WTC11 (cell line): ENCODE results near the gene ENTPD6. TPM values are rescaled to one million over a fixed set of nuclear protein-coding genes. Genes with fewer than 3 reads are reported as not detected.

Experiments
- ATAC-seq: fragments of 200-7000 bp; cut with Tn5 transposase; 2 replicates; pipeline ENCODE4 v1.10.0; 2021; ENCODE audit warnings: mild to moderate bottlenecking, moderate library complexity
- CTCF ChIA-PET: fragments of 300-600 bp; sonication (Branson Sonifier 250); formaldehyde crosslinking; loops from one replicate; lab custom pipeline; 2021; ENCODE audit warnings: antibody characterized with exemption; lab: Charles Lee
- POLR2A ChIA-PET: fragments of 350-600 bp; sonication (Branson Sonifier 250); formaldehyde crosslinking; loops from one replicate; lab custom pipeline; 2021; ENCODE audit warnings: antibody characterized with exemption; lab: Charles Lee
- DNase-seq: peaks from one replicate; pipeline ENCODE4 v3.0.0; 2021; ENCODE audit warnings: low spot score
- H3K27ac Mint-ChIP-seq: 2 replicates; pipeline ENCODE4 v1.8.0; 2021; ENCODE audit warnings: mixed read lengths
- H3K27me3 Mint-ChIP-seq: 2 replicates; pipeline ENCODE4 v1.8.0; 2021; ENCODE audit warnings: low read depth, mild to moderate bottlenecking, moderate library complexity, mixed read lengths
- H3K36me3 Mint-ChIP-seq: 2 replicates; pipeline ENCODE4 v1.8.0; 2021; ENCODE audit warnings: mixed read lengths
- H3K4me1 Mint-ChIP-seq: 2 replicates; pipeline ENCODE4 v1.8.0; 2022; ENCODE audit warnings: mixed read lengths
- H3K4me3 Mint-ChIP-seq: 2 replicates; pipeline ENCODE4 v1.8.0; 2021; ENCODE audit warnings: mild to moderate bottlenecking, moderate library complexity, mixed read lengths
- H3K9me3 Mint-ChIP-seq: 2 replicates; pipeline ENCODE4 v1.8.0; 2021; ENCODE audit warnings: mixed read lengths
- ELF4 ChIP-seq: sonication (generic); formaldehyde crosslinking; IDR thresholded peaks from 2 replicates; pipeline ENCODE4 v1.8.1; 2022; ENCODE audit warnings: low read depth, mild to moderate bottlenecking, moderate library complexity, missing genetic modification reagents
- EMX1 ChIP-seq: fragments of 250-450 bp; sonication (Bioruptor Pico); IDR thresholded peaks from 2 replicates; pipeline ENCODE4 v1.8.0; 2021; ENCODE audit warnings: mild to moderate bottlenecking
- FOXP1 ChIP-seq: sonication (generic); formaldehyde crosslinking; IDR thresholded peaks from 2 replicates; pipeline ENCODE4 v1.8.0; 2022; ENCODE audit warnings: missing genetic modification reagents, mild to moderate bottlenecking, moderate library complexity, borderline replicate concordance
- GTF2I ChIP-seq: fragments of 250-450 bp; sonication (Bioruptor Pico); conservative IDR thresholded peaks from 2 replicates; pipeline ENCODE4 v1.4.0; 2021; ENCODE audit warnings: mild to moderate bottlenecking
- KAT7 ChIP-seq: sonication (generic); formaldehyde crosslinking; IDR thresholded peaks from 2 replicates; pipeline ENCODE4 v1.8.1; 2023; ENCODE audit warnings: missing genetic modification reagents, mild to moderate bottlenecking, borderline replicate concordance
- NR3C1 ChIP-seq: sonication (generic); formaldehyde crosslinking; conservative IDR thresholded peaks from 2 replicates; pipeline ENCODE4 v1.8.1; 2023; ENCODE audit warnings: low read depth, mild to moderate bottlenecking, missing genetic modification reagents
- ZNF219 ChIP-seq: sonication (generic); formaldehyde crosslinking; IDR thresholded peaks from 2 replicates; pipeline ENCODE4 v1.8.0; 2023; ENCODE audit warnings: missing genetic modification reagents, mild to moderate bottlenecking, borderline replicate concordance
- total RNA-seq: library from RNA; stranded (reverse); gene quantifications from 3 replicates; pipeline ENCODE4 v1.2.3, GENCODE V29; 2021
- TF ChIP-seq, protein P1 (sequence below): sonication (generic); formaldehyde crosslinking; conservative IDR thresholded peaks from 2 replicates; pipeline ENCODE4 v1.8.1; 2023; ENCODE audit warnings: mild to moderate bottlenecking, low read depth, missing genetic modification reagents, moderate library complexity
- TF ChIP-seq, protein P2 (sequence below): sonication (generic); formaldehyde crosslinking; IDR thresholded peaks from 2 replicates; pipeline ENCODE4 v1.8.0; 2023; ENCODE audit warnings: mild to moderate bottlenecking, missing genetic modification reagents
- TF ChIP-seq, protein P3 (sequence below): sonication (generic); formaldehyde crosslinking; IDR thresholded peaks from 2 replicates; pipeline ENCODE4 v1.8.0; 2023; ENCODE audit warnings: missing genetic modification reagents, mild to moderate bottlenecking, borderline replicate concordance
- TF ChIP-seq, protein P4 (sequence below): sonication (generic); formaldehyde crosslinking; IDR thresholded peaks from 2 replicates; pipeline ENCODE4 v1.8.0; 2022; ENCODE audit warnings: mild to moderate bottlenecking, missing genetic modification reagents
- TF ChIP-seq, protein P5 (sequence below): sonication (generic); formaldehyde crosslinking; IDR thresholded peaks from 2 replicates; pipeline ENCODE4 v1.8.1; 2023; ENCODE audit warnings: mild to moderate bottlenecking, missing genetic modification reagents, moderate library complexity
- TF ChIP-seq, protein P6 (sequence below): fragments of 200-600 bp; IDR thresholded peaks from 2 replicates; pipeline ENCODE4 v1.8.0; 2022; ENCODE audit warnings: antibody characterized with exemption
- TF ChIP-seq, protein P7 (sequence below): sonication (generic); formaldehyde crosslinking; IDR thresholded peaks from 2 replicates; pipeline ENCODE4 v1.8.1; 2023; ENCODE audit warnings: mild to moderate bottlenecking, moderate library complexity, missing genetic modification reagents
- TF ChIP-seq, protein P8 (sequence below): sonication (generic); formaldehyde crosslinking; IDR thresholded peaks from 2 replicates; pipeline ENCODE4 v1.8.1; 2022; ENCODE audit warnings: low read depth, mild to moderate bottlenecking, moderate library complexity, missing genetic modification reagents, borderline replicate concordance

ENTPD6 gene
- total RNA-seq, 1 experiment from 2014 or later = 56.9 TPM

DNA sequence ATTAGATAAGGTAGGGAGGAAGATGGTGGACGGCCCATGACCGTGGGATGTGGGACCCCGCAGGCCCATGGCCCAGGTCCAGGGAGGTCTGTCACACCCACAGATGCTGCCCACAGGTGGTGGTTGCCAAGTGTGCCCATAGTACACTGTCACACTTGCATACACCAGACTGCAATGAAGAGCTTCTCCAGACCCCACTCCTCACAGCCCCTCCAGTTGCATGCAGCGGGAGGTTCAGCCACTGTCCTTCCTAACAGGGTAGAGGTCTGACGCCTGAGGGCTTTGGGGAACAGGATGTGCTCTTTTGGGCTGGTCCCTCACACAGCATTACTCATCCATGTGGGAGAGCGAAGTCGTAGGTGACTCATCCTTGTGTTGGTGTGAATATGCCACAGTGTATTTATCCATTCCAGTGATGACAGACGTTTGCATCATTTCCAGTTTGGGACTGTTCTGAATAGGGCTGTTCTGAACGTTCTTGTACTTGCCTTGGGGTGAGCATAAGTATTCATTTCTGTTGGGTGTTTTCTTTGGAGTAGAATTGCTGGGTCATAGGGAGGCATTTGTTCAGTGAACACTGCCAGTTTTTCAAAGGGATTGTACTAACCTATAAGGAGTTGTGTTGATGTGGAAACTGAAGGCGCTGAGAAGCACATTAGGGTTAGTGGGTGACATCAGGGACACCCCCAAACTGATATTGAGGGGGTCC lies 42.3 kb downstream of the ENTPD6 start (continued):
- TF ChIP-seq, protein P1, sequence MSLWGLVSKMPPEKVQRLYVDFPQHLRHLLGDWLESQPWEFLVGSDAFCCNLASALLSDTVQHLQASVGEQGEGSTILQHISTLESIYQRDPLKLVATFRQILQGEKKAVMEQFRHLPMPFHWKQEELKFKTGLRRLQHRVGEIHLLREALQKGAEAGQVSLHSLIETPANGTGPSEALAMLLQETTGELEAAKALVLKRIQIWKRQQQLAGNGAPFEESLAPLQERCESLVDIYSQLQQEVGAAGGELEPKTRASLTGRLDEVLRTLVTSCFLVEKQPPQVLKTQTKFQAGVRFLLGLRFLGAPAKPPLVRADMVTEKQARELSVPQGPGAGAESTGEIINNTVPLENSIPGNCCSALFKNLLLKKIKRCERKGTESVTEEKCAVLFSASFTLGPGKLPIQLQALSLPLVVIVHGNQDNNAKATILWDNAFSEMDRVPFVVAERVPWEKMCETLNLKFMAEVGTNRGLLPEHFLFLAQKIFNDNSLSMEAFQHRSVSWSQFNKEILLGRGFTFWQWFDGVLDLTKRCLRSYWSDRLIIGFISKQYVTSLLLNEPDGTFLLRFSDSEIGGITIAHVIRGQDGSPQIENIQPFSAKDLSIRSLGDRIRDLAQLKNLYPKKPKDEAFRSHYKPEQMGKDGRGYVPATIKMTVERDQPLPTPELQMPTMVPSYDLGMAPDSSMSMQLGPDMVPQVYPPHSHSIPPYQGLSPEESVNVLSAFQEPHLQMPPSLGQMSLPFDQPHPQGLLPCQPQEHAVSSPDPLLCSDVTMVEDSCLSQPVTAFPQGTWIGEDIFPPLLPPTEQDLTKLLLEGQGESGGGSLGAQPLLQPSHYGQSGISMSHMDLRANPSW (CRISPR knock-in tag) = no peak
- no peak for TF ChIP-seq KAT7 (CRISPR knock-in tag)

DNA sequence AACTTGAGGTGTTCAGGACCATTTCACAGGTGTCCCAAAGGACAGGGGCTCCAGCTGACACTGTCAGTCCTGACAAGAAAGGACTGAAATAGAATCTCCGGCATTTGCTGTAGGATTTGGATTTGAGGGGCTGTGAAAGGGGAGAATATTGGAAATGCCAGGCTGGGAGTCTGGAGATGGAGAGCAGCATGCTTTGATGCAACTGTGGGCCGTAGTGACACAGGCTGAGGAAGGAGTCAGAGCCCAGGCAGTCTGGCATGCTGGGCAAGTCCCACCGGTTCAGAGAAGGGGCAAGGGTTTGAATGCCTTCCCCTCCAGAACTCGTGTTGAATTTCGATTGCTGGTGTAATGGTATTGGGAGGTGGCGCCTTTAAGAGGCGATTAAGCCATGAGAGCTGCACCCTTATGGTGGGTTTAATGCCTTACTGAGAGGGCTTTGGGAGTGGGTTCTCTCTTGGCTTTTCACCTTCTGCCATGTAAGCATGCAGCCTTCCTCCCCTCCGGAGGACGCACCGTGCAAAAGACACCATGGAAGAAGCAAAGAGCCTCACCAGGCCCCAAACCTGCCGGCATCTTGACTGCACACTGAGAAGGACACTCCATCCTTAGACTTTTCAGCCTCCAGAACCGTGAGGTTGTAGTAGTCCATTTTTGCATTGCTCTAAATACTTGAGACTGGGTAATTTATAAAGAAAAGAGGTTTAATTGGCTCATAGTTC lies 43.0 kb downstream of the ENTPD6 start:
- ChIA-PET CTCF (no interaction called here), POLR2A (no interaction called here)
- peaks cover 17% of the 10 kb centered on the region for H3K4me1 Mint-ChIP-seq
- H3K4me3 Mint-ChIP-seq = no peak overlapping the region
- peaks cover under 1% of the 10 kb centered on the region for H3K9me3 Mint-ChIP-seq
- ATAC-seq (no peak), DNase-seq (no peak)
- H3K36me3 Mint-ChIP-seq = no peaks in the 10 kb centered on the region
- no peaks in the 10 kb centered on the region for H3K27me3 Mint-ChIP-seq
- H3K27ac Mint-ChIP-seq = no peak overlapping the region
- TF ChIP-seq ELF4 (CRISPR knock-in tag) = no peak
- TF ChIP-seq, protein P2, sequence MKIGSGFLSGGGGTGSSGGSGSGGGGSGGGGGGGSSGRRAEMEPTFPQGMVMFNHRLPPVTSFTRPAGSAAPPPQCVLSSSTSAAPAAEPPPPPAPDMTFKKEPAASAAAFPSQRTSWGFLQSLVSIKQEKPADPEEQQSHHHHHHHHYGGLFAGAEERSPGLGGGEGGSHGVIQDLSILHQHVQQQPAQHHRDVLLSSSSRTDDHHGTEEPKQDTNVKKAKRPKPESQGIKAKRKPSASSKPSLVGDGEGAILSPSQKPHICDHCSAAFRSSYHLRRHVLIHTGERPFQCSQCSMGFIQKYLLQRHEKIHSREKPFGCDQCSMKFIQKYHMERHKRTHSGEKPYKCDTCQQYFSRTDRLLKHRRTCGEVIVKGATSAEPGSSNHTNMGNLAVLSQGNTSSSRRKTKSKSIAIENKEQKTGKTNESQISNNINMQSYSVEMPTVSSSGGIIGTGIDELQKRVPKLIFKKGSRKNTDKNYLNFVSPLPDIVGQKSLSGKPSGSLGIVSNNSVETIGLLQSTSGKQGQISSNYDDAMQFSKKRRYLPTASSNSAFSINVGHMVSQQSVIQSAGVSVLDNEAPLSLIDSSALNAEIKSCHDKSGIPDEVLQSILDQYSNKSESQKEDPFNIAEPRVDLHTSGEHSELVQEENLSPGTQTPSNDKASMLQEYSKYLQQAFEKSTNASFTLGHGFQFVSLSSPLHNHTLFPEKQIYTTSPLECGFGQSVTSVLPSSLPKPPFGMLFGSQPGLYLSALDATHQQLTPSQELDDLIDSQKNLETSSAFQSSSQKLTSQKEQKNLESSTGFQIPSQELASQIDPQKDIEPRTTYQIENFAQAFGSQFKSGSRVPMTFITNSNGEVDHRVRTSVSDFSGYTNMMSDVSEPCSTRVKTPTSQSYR (CRISPR knock-in tag) = no peak
- TF ChIP-seq EMX1 (CRISPR knock-in tag) = no peak
- TF ChIP-seq, protein P3, sequence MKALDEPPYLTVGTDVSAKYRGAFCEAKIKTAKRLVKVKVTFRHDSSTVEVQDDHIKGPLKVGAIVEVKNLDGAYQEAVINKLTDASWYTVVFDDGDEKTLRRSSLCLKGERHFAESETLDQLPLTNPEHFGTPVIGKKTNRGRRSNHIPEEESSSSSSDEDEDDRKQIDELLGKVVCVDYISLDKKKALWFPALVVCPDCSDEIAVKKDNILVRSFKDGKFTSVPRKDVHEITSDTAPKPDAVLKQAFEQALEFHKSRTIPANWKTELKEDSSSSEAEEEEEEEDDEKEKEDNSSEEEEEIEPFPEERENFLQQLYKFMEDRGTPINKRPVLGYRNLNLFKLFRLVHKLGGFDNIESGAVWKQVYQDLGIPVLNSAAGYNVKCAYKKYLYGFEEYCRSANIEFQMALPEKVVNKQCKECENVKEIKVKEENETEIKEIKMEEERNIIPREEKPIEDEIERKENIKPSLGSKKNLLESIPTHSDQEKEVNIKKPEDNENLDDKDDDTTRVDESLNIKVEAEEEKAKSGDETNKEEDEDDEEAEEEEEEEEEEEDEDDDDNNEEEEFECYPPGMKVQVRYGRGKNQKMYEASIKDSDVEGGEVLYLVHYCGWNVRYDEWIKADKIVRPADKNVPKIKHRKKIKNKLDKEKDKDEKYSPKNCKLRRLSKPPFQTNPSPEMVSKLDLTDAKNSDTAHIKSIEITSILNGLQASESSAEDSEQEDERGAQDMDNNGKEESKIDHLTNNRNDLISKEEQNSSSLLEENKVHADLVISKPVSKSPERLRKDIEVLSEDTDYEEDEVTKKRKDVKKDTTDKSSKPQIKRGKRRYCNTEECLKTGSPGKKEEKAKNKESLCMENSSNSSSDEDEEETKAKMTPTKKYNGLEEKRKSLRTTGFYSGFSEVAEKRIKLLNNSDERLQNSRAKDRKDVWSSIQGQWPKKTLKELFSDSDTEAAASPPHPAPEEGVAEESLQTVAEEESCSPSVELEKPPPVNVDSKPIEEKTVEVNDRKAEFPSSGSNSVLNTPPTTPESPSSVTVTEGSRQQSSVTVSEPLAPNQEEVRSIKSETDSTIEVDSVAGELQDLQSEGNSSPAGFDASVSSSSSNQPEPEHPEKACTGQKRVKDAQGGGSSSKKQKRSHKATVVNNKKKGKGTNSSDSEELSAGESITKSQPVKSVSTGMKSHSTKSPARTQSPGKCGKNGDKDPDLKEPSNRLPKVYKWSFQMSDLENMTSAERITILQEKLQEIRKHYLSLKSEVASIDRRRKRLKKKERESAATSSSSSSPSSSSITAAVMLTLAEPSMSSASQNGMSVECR (CRISPR knock-in tag) = no peak
- TF ChIP-seq FOXP1 (CRISPR knock-in tag) = no peak
- no peak for TF ChIP-seq ZNF219 (CRISPR knock-in tag)
- TF ChIP-seq, protein P4, sequence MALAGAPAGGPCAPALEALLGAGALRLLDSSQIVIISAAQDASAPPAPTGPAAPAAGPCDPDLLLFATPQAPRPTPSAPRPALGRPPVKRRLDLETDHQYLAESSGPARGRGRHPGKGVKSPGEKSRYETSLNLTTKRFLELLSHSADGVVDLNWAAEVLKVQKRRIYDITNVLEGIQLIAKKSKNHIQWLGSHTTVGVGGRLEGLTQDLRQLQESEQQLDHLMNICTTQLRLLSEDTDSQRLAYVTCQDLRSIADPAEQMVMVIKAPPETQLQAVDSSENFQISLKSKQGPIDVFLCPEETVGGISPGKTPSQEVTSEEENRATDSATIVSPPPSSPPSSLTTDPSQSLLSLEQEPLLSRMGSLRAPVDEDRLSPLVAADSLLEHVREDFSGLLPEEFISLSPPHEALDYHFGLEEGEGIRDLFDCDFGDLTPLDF (CRISPR knock-in tag) = no peak
- TF ChIP-seq, protein P5, sequence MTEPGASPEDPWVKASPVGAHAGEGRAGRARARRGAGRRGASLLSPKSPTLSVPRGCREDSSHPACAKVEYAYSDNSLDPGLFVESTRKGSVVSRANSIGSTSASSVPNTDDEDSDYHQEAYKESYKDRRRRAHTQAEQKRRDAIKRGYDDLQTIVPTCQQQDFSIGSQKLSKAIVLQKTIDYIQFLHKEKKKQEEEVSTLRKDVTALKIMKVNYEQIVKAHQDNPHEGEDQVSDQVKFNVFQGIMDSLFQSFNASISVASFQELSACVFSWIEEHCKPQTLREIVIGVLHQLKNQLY = no peak
- TF ChIP-seq, protein P6, sequence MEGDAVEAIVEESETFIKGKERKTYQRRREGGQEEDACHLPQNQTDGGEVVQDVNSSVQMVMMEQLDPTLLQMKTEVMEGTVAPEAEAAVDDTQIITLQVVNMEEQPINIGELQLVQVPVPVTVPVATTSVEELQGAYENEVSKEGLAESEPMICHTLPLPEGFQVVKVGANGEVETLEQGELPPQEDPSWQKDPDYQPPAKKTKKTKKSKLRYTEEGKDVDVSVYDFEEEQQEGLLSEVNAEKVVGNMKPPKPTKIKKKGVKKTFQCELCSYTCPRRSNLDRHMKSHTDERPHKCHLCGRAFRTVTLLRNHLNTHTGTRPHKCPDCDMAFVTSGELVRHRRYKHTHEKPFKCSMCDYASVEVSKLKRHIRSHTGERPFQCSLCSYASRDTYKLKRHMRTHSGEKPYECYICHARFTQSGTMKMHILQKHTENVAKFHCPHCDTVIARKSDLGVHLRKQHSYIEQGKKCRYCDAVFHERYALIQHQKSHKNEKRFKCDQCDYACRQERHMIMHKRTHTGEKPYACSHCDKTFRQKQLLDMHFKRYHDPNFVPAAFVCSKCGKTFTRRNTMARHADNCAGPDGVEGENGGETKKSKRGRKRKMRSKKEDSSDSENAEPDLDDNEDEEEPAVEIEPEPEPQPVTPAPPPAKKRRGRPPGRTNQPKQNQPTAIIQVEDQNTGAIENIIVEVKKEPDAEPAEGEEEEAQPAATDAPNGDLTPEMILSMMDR = no peak
- no peak for TF ChIP-seq GTF2I
- TF ChIP-seq NR3C1 = no peak
- TF ChIP-seq, protein P7, sequence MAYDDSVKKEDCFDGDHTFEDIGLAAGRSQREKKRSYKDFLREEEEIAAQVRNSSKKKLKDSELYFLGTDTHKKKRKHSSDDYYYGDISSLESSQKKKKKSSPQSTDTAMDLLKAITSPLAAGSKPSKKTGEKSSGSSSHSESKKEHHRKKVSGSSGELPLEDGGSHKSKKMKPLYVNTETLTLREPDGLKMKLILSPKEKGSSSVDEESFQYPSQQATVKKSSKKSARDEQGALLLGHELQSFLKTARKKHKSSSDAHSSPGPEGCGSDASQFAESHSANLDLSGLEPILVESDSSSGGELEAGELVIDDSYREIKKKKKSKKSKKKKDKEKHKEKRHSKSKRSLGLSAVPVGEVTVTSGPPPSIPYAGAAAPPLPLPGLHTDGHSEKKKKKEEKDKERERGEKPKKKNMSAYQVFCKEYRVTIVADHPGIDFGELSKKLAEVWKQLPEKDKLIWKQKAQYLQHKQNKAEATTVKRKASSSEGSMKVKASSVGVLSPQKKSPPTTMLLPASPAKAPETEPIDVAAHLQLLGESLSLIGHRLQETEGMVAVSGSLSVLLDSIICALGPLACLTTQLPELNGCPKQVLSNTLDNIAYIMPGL = no peak
- TF ChIP-seq, protein P8, sequence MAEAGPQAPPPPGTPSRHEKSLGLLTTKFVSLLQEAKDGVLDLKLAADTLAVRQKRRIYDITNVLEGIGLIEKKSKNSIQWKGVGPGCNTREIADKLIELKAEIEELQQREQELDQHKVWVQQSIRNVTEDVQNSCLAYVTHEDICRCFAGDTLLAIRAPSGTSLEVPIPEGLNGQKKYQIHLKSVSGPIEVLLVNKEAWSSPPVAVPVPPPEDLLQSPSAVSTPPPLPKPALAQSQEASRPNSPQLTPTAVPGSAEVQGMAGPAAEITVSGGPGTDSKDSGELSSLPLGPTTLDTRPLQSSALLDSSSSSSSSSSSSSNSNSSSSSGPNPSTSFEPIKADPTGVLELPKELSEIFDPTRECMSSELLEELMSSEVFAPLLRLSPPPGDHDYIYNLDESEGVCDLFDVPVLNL (CRISPR knock-in tag) = no peak
